Neural progenitor cell (in vitro differentiated cells): ENCODE measurements around the gene ANKRD39. TPM values are rescaled to one million over a fixed set of nuclear protein-coding genes. Genes with fewer than 3 reads are reported as not detected.
A peak's percentile ranks its signal among the peaks of the same experiment; 100 is the strongest.

Experiments used
- DNase-seq: peaks from one replicate; pipeline ENCODE4 v3.0.0-alpha.2; 2016; ENCODE audit warnings: low spot score
- H2AFZ ChIP-seq: fragments of 200-600 bp; sonication (generic); replicated peaks from 2 replicates; pipeline ENCODE4 v1.6.1; 2016; ENCODE audit warnings: antibody characterized with exemption
- H3F3A ChIP-seq: fragments of 200-600 bp; sonication (generic); 2 replicates; pipeline ENCODE4 v1.6.1; 2016; ENCODE audit warnings: antibody characterized with exemption, low read depth
- H3K27ac ChIP-seq: fragments of 200-600 bp; sonication (generic); 2 replicates; pipeline ENCODE4 v1.5.1; 2016; ENCODE audit warnings: mild to moderate bottlenecking
- H3K27me3 ChIP-seq: fragments of 200-600 bp; sonication (generic); 2 replicates; pipeline ENCODE4 v1.6.1; 2016; ENCODE audit warnings: mild to moderate bottlenecking, moderate library complexity
- H3K36me3 ChIP-seq: fragments of 200-600 bp; sonication (generic); 2 replicates; pipeline ENCODE4 v1.5.1; 2016
- H3K4me1 ChIP-seq: fragments of 200-600 bp; sonication (generic); 2 replicates; pipeline ENCODE4 v1.6.1; 2016; ENCODE audit warnings: mixed run types
- H3K4me2 ChIP-seq: fragments of 200-600 bp; sonication (generic); 2 replicates; pipeline ENCODE4 v1.6.1; 2016
- H3K4me3 ChIP-seq: fragments of 200-600 bp; sonication (generic); 2 replicates; pipeline ENCODE4 v1.5.1; 2016
- H3K79me2 ChIP-seq: fragments of 200-600 bp; sonication (generic); 2 replicates; pipeline ENCODE4 v1.6.1; 2016; ENCODE audit warnings: low read depth
- H3K9ac ChIP-seq: fragments of 200-600 bp; sonication (generic); 2 replicates; pipeline ENCODE4 v1.6.1; 2016
- H3K9me3 ChIP-seq: fragments of 200-600 bp; sonication (generic); 2 replicates; pipeline ENCODE4 v1.5.1; 2016; ENCODE audit warnings: low read depth
- H4K20me1 ChIP-seq: fragments of 200-600 bp; sonication (generic); 2 replicates; pipeline ENCODE4 v1.6.1; 2016; ENCODE audit warnings: low read depth
- H3K27ac Mint-ChIP-seq: 3 replicates; pipeline ENCODE4 v1.8.0; 2021; ENCODE audit warnings: mixed read lengths
- H3K27me3 Mint-ChIP-seq: 2 replicates; pipeline ENCODE4 v1.8.0; 2022; ENCODE audit warnings: low read depth, mild to moderate bottlenecking, inconsistent platforms, moderate library complexity, mixed read lengths; ENCODE audit not compliant: insufficient read depth
- H3K36me3 Mint-ChIP-seq: 3 replicates; pipeline ENCODE4 v1.8.0; 2021; ENCODE audit warnings: mixed read lengths
- H3K4me1 Mint-ChIP-seq: 3 replicates; pipeline ENCODE4 v1.8.0; 2021; ENCODE audit warnings: mixed read lengths
- H3K4me3 Mint-ChIP-seq: 3 replicates; pipeline ENCODE4 v1.8.0; 2021; ENCODE audit warnings: mild to moderate bottlenecking, moderate library complexity, mixed read lengths
- H3K9me3 Mint-ChIP-seq: 3 replicates; pipeline ENCODE4 v1.8.0; 2020; ENCODE audit warnings: mixed read lengths
- CTCF ChIP-seq: fragments of 200-600 bp; sonication (generic); IDR thresholded peaks from 2 replicates; pipeline ENCODE4 v1.5.1; 2017; ENCODE audit warnings: antibody characterized with exemption, mild to moderate bottlenecking
- EZH2 ChIP-seq: fragments of 200-600 bp; sonication (generic); IDR thresholded peaks from 2 replicates; pipeline ENCODE4 v1.6.1; 2017; ENCODE audit warnings: antibody characterized with exemption, mild to moderate bottlenecking, moderate library complexity
- EZH2phosphoT487 ChIP-seq: fragments of 200-600 bp; sonication (generic); IDR thresholded peaks from 2 replicates; pipeline ENCODE4 v1.6.1; 2017; ENCODE audit warnings: antibody characterized with exemption
- total RNA-seq: library from RNA; depleted of rRNA; stranded (reverse); fragments of >200 nt; gene quantifications from 2 replicates; pipeline ENCODE4 v1.2.3, GENCODE V29; 2015; ENCODE audit warnings: low replicate concordance

Gene ANKRD39
- total RNA-seq, 1 donor from 2014 or later = 4.0 TPM

- H3K27me3 ChIP-seq = no peaks in the 10 kb centered on the region
- Mint-ChIP-seq H3K4me1 (peaks cover 24% of the 10 kb centered on the region), H3K27me3 (peaks cover 13% of the 10 kb centered on the region), H3K4me3 (no peak overlapping the region), H3K9me3 (no peaks in the 10 kb centered on the region), H3K27ac (no peak overlapping the region), H3K36me3 (peaks cover 17% of the 10 kb centered on the region)
- no peak overlapping the region for H3K9ac ChIP-seq
- peaks cover 9% of the 10 kb centered on the region for H3F3A ChIP-seq
- H2AFZ ChIP-seq = no peak overlapping the region
- no peaks in the 10 kb centered on the region for H3K36me3 ChIP-seq
- no peaks in the 10 kb centered on the region for H3K79me2 ChIP-seq
- H3K27ac ChIP-seq = no peak overlapping the region
- no peak for DNase-seq
- H3K4me1 ChIP-seq = peaks cover 7% of the 10 kb centered on the region
- H3K4me3 ChIP-seq = no peak overlapping the region
- H3K4me2 ChIP-seq = no peak overlapping the region
- TF ChIP-seq EZH2 = no peak
- no peak for TF ChIP-seq EZH2phosphoT487
- TF ChIP-seq CTCF = no peak
- no peaks in the 10 kb centered on the region for H4K20me1 ChIP-seq
- no peaks in the 10 kb centered on the region for H3K9me3 ChIP-seq
These were observed 13.4 kb downstream of the ANKRD39 start for GRCh38 chr2:96844405-96844808.

GRCh38 chr2:96843538-96844268 is 14.1 kb downstream of the ANKRD39 start, which contains the start of gene ANKRD23:
Gene ANKRD23 (minus strand): TSS chr2:96844021. CDS start chr2:96843992, 29 bp downstream.
- Histone ChIP-seq H2AFZ (no peak within 1 kb of the TSS), H3K9ac (no peak within 1 kb of the TSS), H3K4me2 (no peak within 1 kb of the TSS), H3K27me3 (no peaks in the 10 kb centered on the region), H3F3A (peaks cover 8% of the 10 kb centered on the region), H3K36me3 (no peaks in the 10 kb centered on the region), H3K27ac (no peak within 1 kb of the TSS), H3K9me3 (no peaks in the 10 kb centered on the region), H3K79me2 (no peaks in the 10 kb centered on the region), H3K4me3 (no peak within 1 kb of the TSS), H3K4me1 (peaks cover 7% of the 10 kb centered on the region), H4K20me1 (no peaks in the 10 kb centered on the region)
- Mint-ChIP-seq H3K4me3 (peak within 1 kb of the TSS; percentile 46), H3K27me3 (peaks cover 13% of the 10 kb centered on the region), H3K36me3 (peaks cover 17% of the 10 kb centered on the region), H3K9me3 (no peaks in the 10 kb centered on the region), H3K4me1 (peaks cover 22% of the 10 kb centered on the region), H3K27ac (peak within 1 kb of the TSS; percentile 65)
- TF ChIP-seq EZH2phosphoT487 (no peak), CTCF (no peak), EZH2 (no peak)
- no peak for DNase-seq

GRCh38 chr2:96842600-96842999 is 15.2 kb downstream of the ANKRD39 start:
- Mint-ChIP-seq H3K4me3 (no peak overlapping the region), H3K36me3 (peaks cover 17% of the 10 kb centered on the region), H3K9me3 (no peaks in the 10 kb centered on the region), H3K27me3 (peaks cover 8% of the 10 kb centered on the region), H3K27ac (no peak overlapping the region), H3K4me1 (peaks cover 16% of the 10 kb centered on the region)
- no peak for TF ChIP-seq EZH2
- no peak for TF ChIP-seq EZH2phosphoT487
- TF ChIP-seq CTCF = no peak
- H3K4me3 ChIP-seq = no peak overlapping the region
- H3K27ac ChIP-seq = peak overlapping the region; percentile 13
- H3K4me2 ChIP-seq = no peak overlapping the region
- no peaks in the 10 kb centered on the region for H3K79me2 ChIP-seq
- H2AFZ ChIP-seq = no peak overlapping the region
- H4K20me1 ChIP-seq = no peaks in the 10 kb centered on the region
- H3K4me1 ChIP-seq = peaks cover 7% of the 10 kb centered on the region
- DNase-seq = no peak
- no peak overlapping the region for H3K9ac ChIP-seq
- H3K9me3 ChIP-seq = no peaks in the 10 kb centered on the region
- H3F3A ChIP-seq = peaks cover 7% of the 10 kb centered on the region
- H3K36me3 ChIP-seq = no peaks in the 10 kb centered on the region
- no peaks in the 10 kb centered on the region for H3K27me3 ChIP-seq
